DOHH2 (cell line): ENCODE results near the gene DDX28.
"Not testable (repeated sequence)": the region's sequence is repeated elsewhere in the genome, so short reads cannot be mapped to it uniquely, and the experiment has no call there.

Experiments used
- H3F3A ChIP-seq: fragments of 200-600 bp; sonication (generic), shearing (Covaris generic); 2 replicates; pipeline ENCODE4 v1.6.0; 2016; ENCODE audit warnings: antibody characterized with exemption, mild to moderate bottlenecking; ENCODE audit not compliant: control insufficient read depth, insufficient read depth
- H3K27ac ChIP-seq: fragments of 200-600 bp; sonication (generic); 2 replicates; pipeline ENCODE4 v1.5.1; 2014; ENCODE audit warnings: low read depth, mild to moderate bottlenecking, low read length, moderate library complexity
- H3K27me3 ChIP-seq: fragments of 200-600 bp; sonication (generic); 2 replicates; pipeline ENCODE4 v1.6.1; 2014; ENCODE audit warnings: mild to moderate bottlenecking, low read length, mixed read lengths; ENCODE audit not compliant: control insufficient read depth
- H3K36me3 ChIP-seq: fragments of 200-600 bp; sonication (generic); 2 replicates; pipeline ENCODE4 v1.6.1; 2014; ENCODE audit warnings: mild to moderate bottlenecking, low read length, moderate library complexity, mixed read lengths; ENCODE audit not compliant: control insufficient read depth
- H3K4me1 ChIP-seq: fragments of 200-600 bp; sonication (generic); 2 replicates; pipeline ENCODE4 v1.6.1; 2014; ENCODE audit warnings: mild to moderate bottlenecking, low read length, mixed read lengths; ENCODE audit not compliant: control insufficient read depth
- H3K4me2 ChIP-seq: fragments of 200-600 bp; sonication (generic); 2 replicates; pipeline ENCODE4 v1.6.0; 2014; ENCODE audit warnings: mild to moderate bottlenecking, low read length, moderate library complexity
- H3K4me3 ChIP-seq: fragments of 200-600 bp; sonication (generic); 2 replicates; pipeline ENCODE4 v1.5.1; 2014; ENCODE audit warnings: mild to moderate bottlenecking, low read length, mixed read lengths
- H3K79me2 ChIP-seq: fragments of 200-600 bp; sonication (generic); 2 replicates; pipeline ENCODE4 v1.6.1; 2014; ENCODE audit warnings: mild to moderate bottlenecking, low read length, mixed read lengths; ENCODE audit not compliant: control insufficient read depth
- H3K9me2 ChIP-seq: fragments of 200-600 bp; sonication (generic); replicated peaks from 2 replicates; pipeline ENCODE4 v1.6.1; 2014; ENCODE audit warnings: mild to moderate bottlenecking, low read length, mixed read lengths; ENCODE audit not compliant: control insufficient read depth
- H3K9me3 ChIP-seq: fragments of 200-600 bp; sonication (generic); 2 replicates; pipeline ENCODE4 v1.6.1; 2014; ENCODE audit warnings: antibody characterized with exemption, low read length, mixed read lengths; ENCODE audit not compliant: control insufficient read depth, insufficient read depth
- H4K20me1 ChIP-seq: fragments of 200-600 bp; sonication (generic); 2 replicates; pipeline ENCODE4 v1.6.0; 2014; ENCODE audit warnings: low read depth, mild to moderate bottlenecking, antibody characterized with exemption, low read length, moderate library complexity; ENCODE audit not compliant: control insufficient read depth, insufficient read depth
- EZH2phosphoT487 ChIP-seq: fragments of 200-600 bp; sonication (generic); IDR thresholded peaks from 2 replicates; pipeline ENCODE4 v1.6.1; 2017; ENCODE audit warnings: borderline replicate concordance, mild to moderate bottlenecking, antibody characterized with exemption, low read length, moderate library complexity, mixed read lengths
- TF ChIP-seq, protein P1 (sequence below): fragments of 200-600 bp; sonication (generic); IDR thresholded peaks from one replicate; pipeline ENCODE4 v1.5.1; 2014; ENCODE audit warnings: antibody characterized with exemption, mild to moderate bottlenecking, low read depth, low read length; ENCODE audit not compliant: poor library complexity, severe bottlenecking

Gene DDX28

DNA sequence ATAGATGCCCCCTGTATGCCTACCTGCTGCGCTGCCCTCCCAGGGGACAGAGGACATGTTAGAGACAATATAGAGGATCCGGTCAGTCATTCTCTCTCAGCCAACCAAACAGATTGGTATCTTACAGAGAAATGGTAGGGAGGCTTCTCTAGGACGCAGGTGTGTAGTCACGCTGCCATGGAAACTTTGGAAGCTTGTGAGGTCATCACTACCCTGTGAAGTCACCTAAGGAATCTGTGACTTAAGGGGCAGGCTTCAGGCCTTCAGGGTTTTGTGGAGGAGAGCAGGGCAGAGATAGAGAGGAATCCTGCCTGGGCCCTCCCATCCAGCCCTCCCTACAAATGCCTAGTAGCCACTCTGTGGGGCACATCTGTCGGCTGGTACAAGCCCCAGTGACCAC is 7.4 kb downstream of the DDX28 start, which contains the start of gene DPEP2NB:
DPEP2NB (minus strand) TSS at position 231 of the 400 bp plus-strand sequence; CDS start at position 90, 141 bp downstream.
- Histone ChIP-seq H3K36me3 (no peaks in the 10 kb centered on the region), H4K20me1 (no peaks in the 10 kb centered on the region), H3K4me1 (peaks cover 5% of the 10 kb centered on the region), H3K27ac (no peak within 1 kb of the TSS), H3K4me3 (no peak within 1 kb of the TSS), H3K4me2 (no peak within 1 kb of the TSS), H3K9me3 (no peaks in the 10 kb centered on the region), H3K27me3 (no peaks in the 10 kb centered on the region), H3K9me2 (no peaks in the 10 kb centered on the region), H3K79me2 (no peaks in the 10 kb centered on the region), H3F3A (0 out of 2 replicates have a peak, but pooled peaks cover 3% of the 10 kb centered on the region)
- TF ChIP-seq, protein P1, sequence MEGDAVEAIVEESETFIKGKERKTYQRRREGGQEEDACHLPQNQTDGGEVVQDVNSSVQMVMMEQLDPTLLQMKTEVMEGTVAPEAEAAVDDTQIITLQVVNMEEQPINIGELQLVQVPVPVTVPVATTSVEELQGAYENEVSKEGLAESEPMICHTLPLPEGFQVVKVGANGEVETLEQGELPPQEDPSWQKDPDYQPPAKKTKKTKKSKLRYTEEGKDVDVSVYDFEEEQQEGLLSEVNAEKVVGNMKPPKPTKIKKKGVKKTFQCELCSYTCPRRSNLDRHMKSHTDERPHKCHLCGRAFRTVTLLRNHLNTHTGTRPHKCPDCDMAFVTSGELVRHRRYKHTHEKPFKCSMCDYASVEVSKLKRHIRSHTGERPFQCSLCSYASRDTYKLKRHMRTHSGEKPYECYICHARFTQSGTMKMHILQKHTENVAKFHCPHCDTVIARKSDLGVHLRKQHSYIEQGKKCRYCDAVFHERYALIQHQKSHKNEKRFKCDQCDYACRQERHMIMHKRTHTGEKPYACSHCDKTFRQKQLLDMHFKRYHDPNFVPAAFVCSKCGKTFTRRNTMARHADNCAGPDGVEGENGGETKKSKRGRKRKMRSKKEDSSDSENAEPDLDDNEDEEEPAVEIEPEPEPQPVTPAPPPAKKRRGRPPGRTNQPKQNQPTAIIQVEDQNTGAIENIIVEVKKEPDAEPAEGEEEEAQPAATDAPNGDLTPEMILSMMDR: no peak
- TF ChIP-seq EZH2phosphoT487: no peak

DNA sequence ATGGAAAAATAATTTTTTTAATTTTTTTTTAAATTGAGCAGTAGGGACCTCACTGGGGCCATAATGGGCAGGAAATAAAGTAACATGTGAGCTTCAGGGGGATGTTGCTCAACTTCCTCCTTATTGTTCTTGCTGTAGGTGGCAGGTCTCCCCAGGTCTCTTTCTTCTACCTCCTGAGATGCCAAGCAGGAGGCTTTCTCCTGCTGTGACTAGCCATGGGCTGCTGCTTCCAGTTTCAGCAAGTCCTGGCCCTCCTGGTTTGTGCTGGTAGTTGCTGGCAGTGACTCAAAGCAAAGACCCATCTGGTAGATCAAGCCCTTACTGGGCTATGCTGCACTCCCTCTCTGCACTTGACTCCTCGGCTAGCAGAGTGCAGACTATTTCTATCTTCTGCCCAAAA is 9.6 kb downstream of the DDX28 start:
- Histone ChIP-seq H3K27ac (no peak overlapping the region), H3K79me2 (no peaks in the 10 kb centered on the region), H3K36me3 (no peaks in the 10 kb centered on the region), H3K9me2 (no peaks in the 10 kb centered on the region), H3K4me2 (no peak overlapping the region), H3K27me3 (no peaks in the 10 kb centered on the region), H4K20me1 (no peaks in the 10 kb centered on the region), H3K4me3 (no peak overlapping the region), H3K4me1 (peaks cover 5% of the 10 kb centered on the region), H3K9me3 (no peaks in the 10 kb centered on the region), H3F3A (no peaks in the 10 kb centered on the region)
- TF ChIP-seq, protein P1: no peak
- no peak for TF ChIP-seq EZH2phosphoT487

DNA sequence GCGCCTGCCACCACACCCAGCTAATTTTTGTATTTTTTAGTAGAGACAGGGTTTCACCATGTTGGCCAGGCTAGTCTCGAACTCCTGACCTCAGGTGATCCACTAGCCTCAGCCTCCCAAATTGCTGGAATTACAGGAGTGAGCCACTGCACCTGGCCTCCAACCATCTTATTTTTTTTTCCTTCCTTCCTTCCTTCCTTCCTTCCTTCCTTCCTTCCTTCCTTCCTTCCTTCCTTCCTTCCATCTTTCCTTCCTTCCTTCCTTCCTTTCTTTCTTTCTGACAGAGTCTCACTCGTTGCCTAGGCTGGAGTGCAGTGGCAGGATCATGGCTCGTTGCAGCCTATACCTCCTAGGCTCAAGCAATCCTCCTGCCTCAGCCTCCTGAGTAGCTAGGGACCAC is 13.2 kb downstream of the DDX28 start:
- not testable (repeated sequence) for H3K9me2 ChIP-seq, H3K9me3 ChIP-seq, H3K27ac ChIP-seq, H3K4me3 ChIP-seq, H3K36me3 ChIP-seq, H3K27me3 ChIP-seq, H3K4me2 ChIP-seq, H3K79me2 ChIP-seq, H3F3A ChIP-seq, H4K20me1 ChIP-seq
- peaks cover 17% of the 10 kb centered on the region for H3K4me1 ChIP-seq

DNA sequence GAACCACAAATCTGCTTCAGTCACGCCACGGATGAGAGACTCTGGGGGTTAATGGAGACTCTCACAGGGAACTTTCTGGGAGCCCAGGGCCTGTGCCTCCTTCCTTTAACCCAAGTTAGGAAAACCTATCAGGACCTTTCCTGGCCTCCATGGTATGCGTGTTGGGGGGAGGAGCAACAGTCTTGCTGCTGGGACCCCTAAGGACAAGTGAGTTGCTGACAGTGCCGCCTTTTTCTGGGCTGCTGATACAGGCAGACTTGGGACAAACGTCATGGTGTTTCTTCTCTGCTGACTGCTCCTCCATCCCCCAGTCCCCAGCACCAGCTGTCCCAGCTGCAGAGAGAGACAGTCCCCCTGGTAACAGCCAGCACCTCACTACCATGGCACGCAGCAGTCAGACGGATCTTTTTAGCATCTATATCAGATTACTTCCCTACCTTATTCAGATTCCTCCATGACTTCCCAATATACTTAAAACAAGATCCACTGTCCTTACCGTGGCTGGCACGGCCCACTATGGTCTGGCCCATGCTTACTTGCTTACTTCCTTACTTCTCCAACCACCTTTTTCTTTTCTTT is 13.8 kb downstream of the DDX28 start:
- TF ChIP-seq, protein P1: no peak
- TF ChIP-seq EZH2phosphoT487: no peak
- H3K79me2 ChIP-seq: no peaks in the 10 kb centered on the region
- no peaks in the 10 kb centered on the region for H3F3A ChIP-seq
- H3K9me3 ChIP-seq: no peaks in the 10 kb centered on the region
- H3K4me2 ChIP-seq: no peak overlapping the region
- H3K4me1 ChIP-seq: peaks cover 17% of the 10 kb centered on the region
- H3K36me3 ChIP-seq: no peaks in the 10 kb centered on the region
- no peaks in the 10 kb centered on the region for H4K20me1 ChIP-seq
- no peak overlapping the region for H3K27ac ChIP-seq
- H3K4me3 ChIP-seq: no peak overlapping the region
- H3K9me2 ChIP-seq: no peaks in the 10 kb centered on the region
- H3K27me3 ChIP-seq: no peaks in the 10 kb centered on the region
